Amniotic stem cell (primary cell): Measurements from ENCODE around the gene SLC14A1.
"Not testable (repeated sequence)": the region's sequence is repeated elsewhere in the genome, so short reads cannot be mapped to it uniquely, and the experiment has no call there.

ENCODE experiments used
- DNase-seq: peaks from one replicate; lab custom pipeline; 2025; lab: John Stamatoyannopoulos, UW

SLC14A1 gene

DNA sequence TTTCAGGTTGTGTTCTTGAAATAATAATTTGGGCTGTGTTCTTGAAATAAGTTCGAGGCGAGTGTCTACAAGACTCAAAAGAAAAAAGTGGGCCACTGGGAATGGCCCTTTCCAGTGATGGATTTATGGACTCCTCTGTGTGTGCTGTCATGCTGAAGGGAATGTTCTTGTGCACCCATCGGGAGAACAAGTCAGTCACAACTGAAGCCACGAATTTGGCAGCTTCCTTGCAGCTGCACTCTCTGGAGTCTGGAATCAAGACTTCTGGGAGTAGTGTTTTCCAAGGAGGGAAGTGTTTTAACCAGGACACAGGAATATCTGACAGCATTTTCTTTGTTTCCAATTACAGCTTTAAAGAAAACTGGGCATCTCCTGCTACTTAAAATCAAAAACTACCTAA lies 620 bp downstream of the SLC14A1 start:
- no peak for DNase-seq

- no peak for DNase-seq
Observed at GRCh38 chr18:45725336-45725735, 1.4 kb downstream of the SLC14A1 start.

DNA sequence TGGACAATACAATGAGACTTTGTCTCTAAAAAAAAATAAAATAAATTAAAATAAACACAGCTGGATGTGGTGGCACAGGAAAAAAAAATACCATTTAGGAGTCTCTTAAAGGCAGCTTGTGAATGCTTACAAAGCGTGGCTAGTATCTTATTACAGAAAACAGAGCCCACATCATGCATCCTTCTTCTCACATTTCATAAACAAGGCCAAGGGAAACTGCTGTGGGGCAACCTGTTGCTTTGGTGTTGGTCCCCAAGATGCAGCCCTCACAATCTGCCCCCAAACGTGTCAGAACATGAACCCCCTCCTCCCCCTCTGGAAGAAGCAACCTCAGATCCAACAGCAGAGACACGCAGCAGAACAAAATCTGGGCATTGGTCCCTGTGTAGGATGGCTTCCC lies 2.6 kb downstream of the SLC14A1 start:
- DNase-seq: no peak

DNA sequence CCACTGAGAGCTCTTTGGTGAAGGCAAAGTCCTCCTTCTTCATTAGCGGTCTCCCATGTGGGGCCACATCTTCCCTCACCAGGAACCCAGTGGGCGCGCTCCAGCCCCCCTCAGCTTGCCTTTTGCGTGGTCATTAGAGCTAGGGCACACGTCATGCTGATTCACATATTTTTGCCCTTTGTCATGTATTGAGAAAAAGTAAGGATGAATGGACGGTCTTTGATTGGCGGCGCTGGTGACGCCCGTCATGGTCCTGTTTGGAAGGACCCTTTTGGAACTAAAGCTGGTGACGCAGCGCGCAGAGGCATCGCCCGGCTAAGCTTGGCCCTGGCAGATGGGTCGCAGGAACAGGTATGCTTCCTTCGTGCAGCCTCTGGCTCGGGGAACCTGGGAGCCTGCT lies 3.1 kb downstream of the SLC14A1 start:
- no peak for DNase-seq

GRCh38 chr18:45728336-45729010 lies 4.5 kb downstream of the SLC14A1 start:
- no peak for DNase-seq

DNA sequence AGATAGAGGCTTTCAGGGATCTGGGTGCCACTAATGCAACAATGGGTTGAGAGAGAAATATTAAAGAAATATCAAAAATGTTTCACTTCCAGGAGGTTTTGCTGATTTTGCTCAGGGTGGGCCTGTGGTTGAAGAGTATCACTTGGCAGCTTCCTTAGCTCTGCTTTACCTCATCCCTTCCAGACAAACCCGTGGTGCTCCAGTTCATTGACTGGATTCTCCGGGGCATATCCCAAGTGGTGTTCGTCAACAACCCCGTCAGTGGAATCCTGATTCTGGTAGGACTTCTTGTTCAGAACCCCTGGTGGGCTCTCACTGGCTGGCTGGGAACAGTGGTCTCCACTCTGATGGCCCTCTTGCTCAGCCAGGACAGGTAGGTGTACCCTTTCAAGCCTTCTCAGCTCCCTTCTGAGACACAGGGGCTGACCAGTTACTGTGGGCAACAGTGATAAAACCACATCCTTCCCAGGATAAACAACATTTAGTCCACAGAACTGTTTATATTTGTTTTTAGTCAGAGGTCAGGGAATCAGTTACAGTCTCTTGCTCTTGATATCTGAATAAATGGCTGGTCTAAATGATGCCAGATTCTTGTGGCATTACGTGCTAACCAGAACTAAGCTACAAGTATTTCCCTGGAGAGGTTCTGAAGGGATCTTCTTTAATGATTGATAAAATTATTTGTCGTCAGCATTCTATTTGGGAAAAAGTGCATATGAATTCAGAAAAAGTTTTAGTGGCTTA lies 7.0 kb downstream of the SLC14A1 start:
- DNase-seq: peak; percentile 19

GRCh38 chr18:45731716-45732115 lies 7.7 kb downstream of the SLC14A1 start:
- DNase-seq: no peak

DNA sequence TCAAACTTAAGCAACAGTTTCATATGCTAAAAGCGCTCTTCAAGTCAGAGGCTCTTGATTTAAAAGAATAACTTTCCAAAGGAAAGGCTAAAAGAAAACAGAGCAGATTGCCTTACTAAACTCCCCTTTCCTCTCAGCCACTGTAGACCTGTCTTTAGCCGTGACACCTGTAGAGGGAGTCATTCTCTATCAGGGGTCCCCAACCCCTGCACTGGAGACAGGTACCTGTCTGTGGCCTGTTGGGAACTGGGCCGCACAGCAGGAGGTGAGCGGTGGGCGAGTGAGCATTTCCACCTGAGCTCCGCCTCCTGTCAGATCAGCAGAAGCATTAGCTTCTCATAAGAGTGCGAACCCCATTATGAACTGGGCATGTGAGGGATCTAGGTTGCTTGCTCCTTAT lies 9.6 kb downstream of the SLC14A1 start:
- no peak for DNase-seq

DNA sequence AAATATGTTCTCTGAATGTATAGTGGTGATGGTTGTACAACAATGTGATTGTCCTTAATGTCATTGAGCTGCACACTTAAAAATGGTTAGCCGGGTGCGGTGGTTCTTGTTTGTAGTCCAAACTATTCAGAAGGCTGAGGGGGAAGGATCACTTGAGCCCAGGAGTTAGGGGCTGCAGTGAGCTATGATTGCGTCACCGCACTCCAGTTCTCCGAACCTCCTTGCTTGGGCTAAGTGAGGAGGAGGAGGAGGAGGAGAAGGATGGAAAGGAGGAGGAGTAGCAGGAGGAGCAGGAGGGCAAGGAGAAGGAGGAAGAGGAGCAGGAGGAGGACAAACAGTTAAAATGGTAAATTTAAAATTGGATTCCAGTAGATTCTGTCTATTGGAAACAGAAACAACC lies 10.5 kb downstream of the SLC14A1 start:
- no peak for DNase-seq

- DNase-seq: no peak
Observed at GRCh38 chr18:45734944-45735343, 11.0 kb downstream of the SLC14A1 start.

DNA sequence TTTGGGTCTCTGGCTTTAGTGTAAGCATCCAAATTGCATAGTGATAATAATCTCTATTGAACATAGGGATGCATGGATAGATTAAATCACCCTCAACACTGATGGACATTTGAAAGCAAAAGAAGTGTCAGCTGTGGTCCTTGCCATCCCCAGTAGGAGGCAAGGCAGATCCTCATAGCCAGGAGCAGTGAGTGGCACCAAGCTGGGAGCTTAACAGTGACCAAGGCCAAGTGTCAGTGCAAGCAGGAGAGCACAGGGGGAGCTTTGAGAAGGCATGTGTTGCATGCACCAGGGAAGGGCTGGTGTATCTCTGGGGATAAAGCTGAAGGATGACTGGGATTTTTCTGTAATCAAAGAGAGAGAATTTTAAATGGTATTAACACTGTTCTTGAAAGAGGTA lies 14.7 kb downstream of the SLC14A1 start:
- no peak for DNase-seq

- DNase-seq: no peak
Observed at GRCh38 chr18:45739268-45739667, 15.3 kb downstream of the SLC14A1 start.

DNA sequence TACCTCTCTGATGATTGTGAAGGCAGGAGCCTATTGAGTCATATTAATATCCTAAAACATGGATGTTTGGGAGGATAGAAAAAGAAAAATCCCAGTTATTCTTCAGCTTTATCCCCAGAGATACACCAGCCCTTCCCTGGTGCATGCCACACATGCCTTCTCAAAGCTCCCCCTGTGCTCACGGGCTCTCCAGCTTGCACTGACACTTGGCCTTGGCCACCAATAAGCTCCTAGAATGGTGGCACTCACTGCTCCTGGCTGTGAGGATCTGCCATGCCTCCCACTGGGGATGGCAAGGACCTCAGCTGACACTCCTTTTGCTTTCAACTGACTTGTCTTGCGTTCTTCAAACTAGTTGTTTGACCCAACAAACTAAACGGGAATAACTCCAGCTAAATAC lies 15.9 kb downstream of the SLC14A1 start:
- no peak for DNase-seq

GRCh38 chr18:45741056-45741455 lies 17.1 kb downstream of the SLC14A1 start:
- DNase-seq: no peak

DNA sequence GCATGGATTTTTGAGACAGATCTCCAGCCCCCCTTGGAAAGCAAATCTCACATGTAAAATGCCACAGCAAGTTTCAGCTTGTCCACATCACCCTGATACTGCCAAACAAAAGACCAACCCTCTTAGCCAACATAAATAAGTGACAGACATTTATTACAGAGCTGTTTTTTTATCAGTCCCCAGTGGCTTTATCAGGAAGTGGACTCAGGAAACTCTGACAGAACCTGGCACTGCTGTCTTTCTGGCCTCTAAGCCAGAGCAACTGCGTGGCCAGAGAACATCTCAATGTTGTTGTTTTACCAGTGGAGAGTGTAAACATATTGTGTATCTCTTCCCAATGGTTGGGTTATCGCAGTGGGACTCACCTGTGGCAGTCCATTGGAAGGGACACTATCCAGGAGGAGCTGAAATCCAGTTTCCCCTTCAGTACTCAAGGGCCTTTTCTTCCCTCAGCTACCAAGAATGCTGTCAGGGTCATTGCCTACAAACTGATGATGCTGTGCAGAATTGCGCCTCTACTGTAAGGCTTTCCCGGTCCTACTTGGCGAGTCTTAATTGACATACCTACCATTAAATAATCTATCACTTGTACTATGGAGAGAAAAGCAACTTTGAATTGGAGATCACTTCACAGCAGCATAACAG lies 22.0 kb downstream of the SLC14A1 start:
- DNase-seq: no peak

- DNase-seq: no peak
Observed at GRCh38 chr18:45748501-45748900, 24.5 kb downstream of the SLC14A1 start.

- DNase-seq: no peak
Observed at GRCh38 chr18:45749918-45750689, 26.1 kb downstream of the SLC14A1 start.

- no peak for DNase-seq
Observed at GRCh38 chr18:45751766-45752165, 27.8 kb downstream of the SLC14A1 start.

- DNase-seq: no peak
Observed at GRCh38 chr18:45752681-45753080, 28.7 kb downstream of the SLC14A1 start.

DNA sequence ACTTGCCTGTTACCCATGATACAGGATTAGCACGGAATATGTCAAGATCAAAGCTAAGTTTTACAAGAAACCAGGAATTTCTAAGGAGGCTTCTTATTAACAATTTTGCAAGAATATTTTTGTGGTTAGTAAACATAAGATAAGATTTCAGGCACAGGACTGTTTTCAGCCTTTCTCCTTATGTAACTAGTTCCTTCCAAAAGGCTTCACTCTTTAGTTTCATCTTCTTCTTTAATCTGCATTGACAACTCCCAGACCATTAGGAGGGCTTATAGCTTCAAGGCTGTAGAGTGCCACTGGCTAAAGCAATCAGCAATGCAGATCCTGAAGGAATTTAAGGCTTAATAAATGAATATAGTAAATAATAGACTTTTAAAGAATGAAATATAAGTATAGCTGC lies 29.3 kb downstream of the SLC14A1 start:
- no peak for DNase-seq

GRCh38 chr18:45755934-45756333 lies 32.0 kb downstream of the SLC14A1 start:
- DNase-seq: no peak

- no peak for DNase-seq
Observed at GRCh38 chr18:45757005-45757404, 33.0 kb downstream of the SLC14A1 start.

- not testable (repeated sequence) for DNase-seq
Observed at GRCh38 chr18:45757644-45758043, 33.7 kb downstream of the SLC14A1 start.
